Measurements from ENCODE around the gene CPPED1.

CPPED1 gene

DNA sequence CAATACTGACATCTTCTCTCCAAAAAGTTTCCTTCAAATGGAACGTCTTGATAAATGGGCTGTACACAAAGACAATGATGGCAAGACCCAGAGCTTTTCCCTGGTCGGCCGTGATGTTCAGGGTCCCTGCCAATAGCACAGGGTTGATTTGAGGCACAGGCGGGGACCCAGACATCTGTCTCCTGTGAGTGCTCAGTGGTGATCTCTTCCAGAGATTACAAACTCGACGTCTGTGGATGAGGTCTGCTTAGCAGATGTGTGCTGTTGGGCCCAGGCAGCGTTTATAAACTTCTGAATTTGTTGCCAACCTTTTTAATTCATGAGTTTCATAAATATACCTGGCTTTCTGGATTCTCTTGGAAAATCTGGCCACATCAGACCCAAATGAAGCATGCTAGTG lies 14.9 kb downstream of the CPPED1 start:
- H3K4me3 ChIP-seq: no peak overlapping the region
- TF ChIP-seq Cebpa-rat (IDR thresholded peaks at IDR 0.05): no peak
- no peak overlapping the region for H3K9ac ChIP-seq
- H3K27me3 ChIP-seq: no peaks in the 10 kb centered on the region
- H3K4me1 ChIP-seq: no peaks in the 10 kb centered on the region
- H3K27ac ChIP-seq: no peak overlapping the region
- peaks cover 25 to 100% (median 58%) of the 10 kb centered on the region in 11 experiments; a peak in 20 of 22 replicates for H3K36me3 ChIP-seq
- no peak overlapping the region for H3K4me2 ChIP-seq
- H3K9me3 ChIP-seq (replicated peaks in 1 of 11): peaks cover 23 to 76% (median 47%) of the 10 kb centered on the region in 11 experiments
- peaks cover 0 to 100% (median 10%) of the 10 kb centered on the region in 11 experiments; a peak in 11 of 22 replicates for H4K20me1 ChIP-seq

DNA sequence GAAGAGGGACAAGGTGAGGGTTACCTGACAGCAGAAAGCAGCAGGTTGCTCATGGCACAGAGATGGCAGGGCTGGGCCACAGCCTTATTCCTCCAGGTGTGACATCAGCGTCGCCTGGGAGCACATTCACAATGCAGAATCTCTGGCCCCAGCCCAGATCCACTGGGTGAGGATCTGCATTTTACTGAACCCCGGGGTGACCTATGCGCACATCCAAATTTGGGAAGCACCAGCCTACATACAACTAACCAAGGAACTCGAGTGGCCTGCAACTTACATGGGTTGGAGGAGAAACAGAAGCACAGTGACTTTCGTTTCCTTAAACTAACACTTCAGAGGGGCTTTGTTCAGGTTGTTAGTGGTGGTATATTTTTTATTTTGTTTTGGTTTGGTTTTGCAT lies 17.6 kb downstream of the CPPED1 start:
- H3K36me3 ChIP-seq: peaks cover 18 to 100% (median 42%) of the 10 kb centered on the region in 11 experiments
- H3K27ac ChIP-seq: no peak overlapping the region
- no peak overlapping the region for H3K9ac ChIP-seq
- H3K4me2 ChIP-seq: no peak overlapping the region
- no peak overlapping the region for H3K4me3 ChIP-seq
- H3K27me3 ChIP-seq: no peaks in the 10 kb centered on the region
- peaks cover 3 to 54% (median 29%) of the 10 kb centered on the region in 11 experiments; a peak in 21 of 22 replicates for H3K9me3 ChIP-seq (replicated peaks in 1 of 11)
- H3K4me1 ChIP-seq: no peaks in the 10 kb centered on the region
- TF ChIP-seq Cebpa-rat (IDR thresholded peaks at IDR 0.05): no peak
- H4K20me1 ChIP-seq: peaks cover 0 to 100% (median 8%) of the 10 kb centered on the region in 11 experiments; a peak in 9 of 22 replicates

DNA sequence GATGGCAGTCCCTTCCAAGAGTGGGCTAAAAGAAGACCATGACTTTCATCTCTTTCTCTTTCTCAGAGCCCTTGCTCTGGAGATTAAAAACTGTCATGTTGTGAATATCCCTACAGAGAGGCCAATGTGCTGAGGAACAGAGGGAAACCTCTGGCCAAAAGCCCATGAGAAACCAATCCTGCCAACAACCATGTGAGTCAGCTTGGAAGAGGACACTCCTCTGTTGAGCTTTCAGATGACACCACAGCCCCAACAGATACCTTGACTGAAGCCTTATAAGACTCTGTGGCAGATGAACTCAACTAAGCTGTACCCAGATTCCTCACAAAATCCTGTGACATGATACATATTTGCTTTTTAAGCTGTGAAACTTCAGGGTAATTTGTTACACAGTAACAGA lies 19.6 kb downstream of the CPPED1 start:
- Histone ChIP-seq H3K27me3 (no peaks in the 10 kb centered on the region), H3K36me3 (peaks cover 37 to 100% (median 56%) of the 10 kb centered on the region in 11 experiments), H3K4me2 (no peak overlapping the region), H3K4me3 (no peak overlapping the region), H3K9me3 (replicated peaks in 1 of 11) (peaks cover 2 to 49% (median 27%) of the 10 kb centered on the region in 11 experiments; a peak in 21 of 22 replicates), H3K27ac (no peak overlapping the region), H4K20me1 (peaks cover 0 to 100% (median 8%) of the 10 kb centered on the region in 11 experiments; a peak in 9 of 22 replicates), H3K4me1 (no peaks in the 10 kb centered on the region), H3K9ac (no peak overlapping the region)
- TF ChIP-seq Cebpa-rat (IDR thresholded peaks at IDR 0.05): no peak

DNA sequence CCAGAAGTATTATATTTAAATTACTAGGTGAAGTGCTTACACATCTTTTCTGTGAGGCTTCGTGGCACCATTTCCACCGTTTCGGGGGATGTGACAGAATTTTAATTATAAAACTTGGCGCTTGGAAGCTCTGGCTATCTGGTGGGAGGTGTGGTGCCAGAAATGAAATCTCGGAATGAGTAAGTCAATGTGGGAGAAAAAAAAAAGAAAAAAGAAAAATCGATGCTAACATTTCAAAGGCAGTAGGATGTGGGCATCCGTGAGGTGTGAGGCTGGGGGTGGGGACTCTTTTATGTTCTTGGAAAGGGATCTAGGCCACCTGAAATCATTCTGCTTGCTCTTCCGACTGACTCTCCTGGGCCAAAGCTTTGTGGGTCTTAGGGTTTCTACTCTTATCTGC lies 21.9 kb downstream of the CPPED1 start:
- no peak for TF ChIP-seq Cebpa-rat (IDR thresholded peaks at IDR 0.05)
- Histone ChIP-seq H3K9ac (no peak overlapping the region), H3K4me1 (no peaks in the 10 kb centered on the region), H3K4me2 (no peak overlapping the region), H4K20me1 (peaks cover 0 to 99% (median 8%) of the 10 kb centered on the region in 11 experiments; a peak in 9 of 22 replicates), H3K27me3 (no peaks in the 10 kb centered on the region), H3K9me3 (replicated peaks in 1 of 11) (peaks cover 0 to 35% (median 15%) of the 10 kb centered on the region in 11 experiments; a peak in 19 of 22 replicates), H3K4me3 (no peak overlapping the region), H3K27ac (no peak overlapping the region), H3K36me3 (peaks cover 28 to 100% (median 59%) of the 10 kb centered on the region in 11 experiments)

DNA sequence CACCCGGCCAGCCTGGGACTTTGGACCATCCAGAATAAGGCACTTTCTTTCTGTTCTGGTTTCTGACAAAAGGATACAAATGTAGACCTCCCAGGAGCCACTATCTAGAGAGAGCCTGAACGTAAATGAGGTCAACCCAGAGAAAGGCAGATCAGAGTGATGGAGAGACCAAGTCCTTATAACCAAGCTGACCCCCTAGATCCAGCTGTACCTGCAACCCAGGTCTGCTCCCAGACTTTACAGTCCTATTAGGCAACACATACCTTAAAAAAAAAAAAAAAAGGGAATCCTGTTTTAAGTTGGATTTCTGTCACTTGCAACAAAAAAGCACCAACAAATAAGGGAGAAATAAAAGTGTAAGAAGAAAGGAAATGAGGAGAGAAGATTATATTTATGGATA lies 23.2 kb downstream of the CPPED1 start:
- H3K4me3 ChIP-seq: no peak overlapping the region
- H3K27ac ChIP-seq: no peak overlapping the region
- no peak for TF ChIP-seq Cebpa-rat (IDR thresholded peaks at IDR 0.05)
- peaks cover 0 to 37% (median 17%) of the 10 kb centered on the region in 11 experiments; a peak in 20 of 22 replicates for H3K9me3 ChIP-seq (replicated peaks in 1 of 11)
- no peak overlapping the region for H3K4me2 ChIP-seq
- peaks cover 0 to 99% (median 8%) of the 10 kb centered on the region in 11 experiments; a peak in 8 of 22 replicates for H4K20me1 ChIP-seq
- peaks cover 35 to 100% (median 66%) of the 10 kb centered on the region in 11 experiments for H3K36me3 ChIP-seq
- no peaks in the 10 kb centered on the region for H3K27me3 ChIP-seq
- H3K4me1 ChIP-seq: no peaks in the 10 kb centered on the region
- H3K9ac ChIP-seq: no peak overlapping the region

DNA sequence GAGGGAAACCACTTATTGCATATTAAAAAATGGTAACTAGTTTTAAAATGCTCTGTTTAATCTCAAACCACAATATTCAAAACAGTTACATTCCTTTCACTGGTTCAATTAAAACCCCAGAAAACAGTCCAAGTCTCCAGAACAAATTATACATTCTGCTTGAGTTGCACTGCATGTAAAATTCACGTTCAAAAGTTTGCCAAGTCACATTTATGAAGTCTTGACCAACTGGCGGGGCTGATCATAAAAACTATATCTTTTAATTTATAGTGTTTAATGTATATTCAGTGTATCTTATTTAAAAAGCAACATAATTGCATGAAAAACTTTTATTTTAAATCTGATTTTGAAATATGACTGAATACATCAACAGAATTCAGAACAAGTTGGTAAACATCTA lies 25.0 kb downstream of the CPPED1 start:
- Histone ChIP-seq H3K9me3 (replicated peaks in 1 of 11) (peaks cover 0 to 21% (median 5%) of the 10 kb centered on the region in 11 experiments; a peak in 14 of 22 replicates), H3K4me3 (no peak overlapping the region), H3K27me3 (no peaks in the 10 kb centered on the region), H3K4me1 (no peaks in the 10 kb centered on the region), H3K4me2 (no peak overlapping the region), H3K36me3 (peaks cover 45 to 100% (median 67%) of the 10 kb centered on the region in 11 experiments), H3K9ac (no peak overlapping the region), H3K27ac (no peak overlapping the region), H4K20me1 (peaks cover 0 to 99% (median 5%) of the 10 kb centered on the region in 11 experiments; a peak in 9 of 22 replicates)
- no peak for TF ChIP-seq Cebpa-rat (IDR thresholded peaks at IDR 0.05)

DNA sequence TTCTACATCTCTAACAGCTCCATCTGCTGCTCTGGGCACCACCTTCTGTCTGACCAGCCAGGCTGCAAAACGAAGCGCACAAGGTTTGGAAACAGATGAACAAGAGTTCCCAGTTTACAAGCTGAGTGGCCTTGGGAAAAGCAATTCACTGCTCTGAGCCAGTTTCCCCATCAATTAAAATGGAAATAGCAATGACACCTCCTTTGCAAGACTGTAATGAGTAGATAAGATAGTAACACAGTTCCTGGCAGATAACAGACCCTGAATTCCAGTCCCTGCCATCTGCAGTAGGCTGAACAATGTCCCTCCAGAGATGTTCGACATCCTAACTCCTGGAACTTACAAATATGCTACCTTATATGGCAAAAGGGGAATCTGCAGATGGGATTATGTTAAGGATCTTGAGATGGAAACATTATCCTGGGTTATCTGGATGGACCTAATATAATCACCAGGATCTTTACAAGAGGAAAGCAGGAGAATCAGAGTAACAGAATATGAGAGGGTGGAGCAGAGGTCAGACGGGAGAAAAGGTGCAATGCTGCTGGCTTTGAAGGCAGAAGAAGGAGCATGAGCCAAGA lies 27.9 kb downstream of the CPPED1 start:
- no peak overlapping the region for H3K4me3 ChIP-seq
- H3K27ac ChIP-seq: no peak overlapping the region
- no peak for TF ChIP-seq Cebpa-rat (IDR thresholded peaks at IDR 0.05)
- no peaks in the 10 kb centered on the region for H3K27me3 ChIP-seq
- peaks cover 0 to 99% (median 8%) of the 10 kb centered on the region in 11 experiments; a peak in 10 of 22 replicates for H4K20me1 ChIP-seq
- peaks cover 35 to 99% (median 67%) of the 10 kb centered on the region in 11 experiments for H3K36me3 ChIP-seq
- H3K9ac ChIP-seq: no peak overlapping the region
- no peak overlapping the region for H3K4me2 ChIP-seq
- H3K4me1 ChIP-seq: peaks cover 0 to 16% (median 4%) of the 10 kb centered on the region in 10 experiments; a peak in 6 of 20 replicates
- H3K9me3 ChIP-seq (replicated peaks in 1 of 11): peaks cover 0 to 18% (median 5%) of the 10 kb centered on the region in 11 experiments; a peak in 5 of 22 replicates

DNA sequence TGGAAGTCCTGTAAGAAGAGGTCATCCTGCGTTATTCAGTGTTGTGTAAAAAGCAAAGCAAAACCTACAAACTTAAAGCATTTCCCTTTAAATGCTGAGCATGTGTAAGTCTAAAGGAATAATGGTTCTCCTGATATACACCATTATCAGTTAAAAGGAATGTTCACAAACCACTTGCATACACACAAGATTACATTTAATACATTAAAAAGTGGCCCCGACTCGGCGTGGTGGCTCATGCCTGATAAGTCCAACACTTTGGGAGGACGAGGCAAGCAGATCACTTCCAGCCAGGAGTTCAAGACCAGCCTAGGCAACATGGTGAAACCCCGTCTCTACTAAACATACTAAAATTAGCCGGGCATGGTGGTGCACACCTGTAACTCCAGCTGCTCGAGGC lies 30.5 kb downstream of the CPPED1 start:
- Histone ChIP-seq H3K9me3 (replicated peaks in 1 of 11) (peaks cover 0 to 18% (median 0%) of the 10 kb centered on the region in 11 experiments; a peak in 5 of 22 replicates), H3K4me2 (no peak overlapping the region), H3K27ac (no peak overlapping the region), H4K20me1 (peaks cover 0 to 99% (median 11%) of the 10 kb centered on the region in 11 experiments; a peak in 10 of 22 replicates), H3K36me3 (peaks cover 17 to 93% (median 56%) of the 10 kb centered on the region in 11 experiments), H3K27me3 (no peaks in the 10 kb centered on the region), H3K4me1 (peaks cover 8 to 38% (median 24%) of the 10 kb centered on the region in 10 experiments), H3K9ac (no peak overlapping the region), H3K4me3 (no peak overlapping the region)
- no peak for TF ChIP-seq Cebpa-rat (IDR thresholded peaks at IDR 0.05)

DNA sequence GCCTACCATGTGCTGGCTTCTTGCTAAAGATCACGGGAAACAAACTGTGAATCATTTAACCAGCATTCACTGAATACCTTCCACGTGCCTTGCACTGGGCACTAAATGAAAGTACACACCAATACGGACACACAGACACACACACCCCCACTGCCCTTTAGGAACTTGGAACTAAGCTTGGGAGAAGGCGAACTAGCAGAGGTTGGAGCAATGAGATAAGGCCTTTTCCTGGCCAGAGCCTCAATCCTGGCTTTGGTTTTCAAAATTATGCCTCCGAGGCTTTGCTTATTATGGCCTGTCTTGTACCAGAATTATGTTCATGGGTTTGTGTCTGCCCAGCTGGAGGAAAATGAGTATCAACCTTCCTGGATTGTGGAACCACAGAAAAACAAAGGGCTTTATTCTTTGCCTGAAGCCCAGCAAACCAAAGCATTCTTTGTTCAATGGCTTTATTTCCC lies 32.3 kb downstream of the CPPED1 start:
- Histone ChIP-seq H3K27me3 (no peaks in the 10 kb centered on the region), H3K36me3 (peaks cover 19 to 89% (median 37%) of the 10 kb centered on the region in 11 experiments), H3K27ac (no peak overlapping the region), H3K4me1 (peaks cover 25 to 57% (median 40%) of the 10 kb centered on the region in 10 experiments), H4K20me1 (peaks cover 0 to 100% (median 11%) of the 10 kb centered on the region in 11 experiments; a peak in 10 of 22 replicates), H3K4me2 (peak overlapping the region in 2 of 11 experiments; percentile 6 to 7; a peak in 3 of 22 replicates), H3K4me3 (no peak overlapping the region), H3K9me3 (replicated peaks in 1 of 11) (peaks cover 0 to 10% (median 0%) of the 10 kb centered on the region in 11 experiments; a peak in 4 of 22 replicates), H3K9ac (no peak overlapping the region)
- TF ChIP-seq Cebpa-rat (IDR thresholded peaks at IDR 0.05): no peak
